GM12878 (cell line): Measurements from ENCODE around the gene PRDX1. TPM values are rescaled to one million over a fixed set of nuclear protein-coding genes. Genes with fewer than 3 reads are reported as not detected.
A peak's percentile ranks its signal among the peaks of the same experiment; 100 is the strongest.

Source experiments
- ASH2L ChIP-seq: fragments of 300-600, 200-600 bp; sonication (generic); IDR thresholded peaks from 2 replicates; pipeline ENCODE4 v1.6.1; 2017; ENCODE audit warnings: low read depth, mild to moderate bottlenecking, borderline replicate concordance
- BHLHE40 ChIP-seq, 2 experiments: fragments of 450-650 bp in 1 of 2; IDR thresholded peaks; 2 replicates each; pipeline ENCODE4 v1.6.1; 2011 to 2017; ENCODE audit warnings: low read depth in 2 of 2, borderline replicate concordance in 1 of 2, improper control_type of control experiment in 1 of 2, low read length in 1 of 2, mild to moderate bottlenecking in 1 of 2
- CBX3 ChIP-seq: fragments of 200-600 bp; sonication (generic); IDR thresholded peaks from 2 replicates; pipeline ENCODE4 v1.6.1; 2016; ENCODE audit warnings: low read depth, borderline replicate concordance
- DPF2 ChIP-seq: fragments of 450-650 bp; IDR thresholded peaks from 2 replicates; pipeline ENCODE4 v1.6.1; 2017; ENCODE audit warnings: mild to moderate bottlenecking
- EGR1 ChIP-seq, 2 experiments: IDR thresholded peaks; 1 replicate in 1 of 2; 2 replicates in 1 of 2; pipeline ENCODE4 v1.6.1; 2011 to 2012; ENCODE audit warnings: low read depth in 2 of 2, low read length in 2 of 2, borderline replicate concordance in 1 of 2, mild to moderate bottlenecking in 1 of 2, moderate library complexity in 1 of 2
- JUNB ChIP-seq: IDR thresholded peaks from 2 replicates; pipeline ENCODE4 v1.6.1; 2016; ENCODE audit warnings: antibody characterized with exemption, mild to moderate bottlenecking
- MEF2B ChIP-seq: fragments of 450-650 bp; IDR thresholded peaks from 2 replicates; pipeline ENCODE4 v1.6.1; 2018; ENCODE audit warnings: mild to moderate bottlenecking, moderate library complexity; ENCODE audit not compliant: partially characterized antibody, poor library complexity, severe bottlenecking
- MTA3 ChIP-seq: IDR thresholded peaks from 2 replicates; pipeline ENCODE4 v1.6.1; 2012; ENCODE audit warnings: low read length, inconsistent platforms, borderline replicate concordance
- NBN ChIP-seq: fragments of 450-650 bp; IDR thresholded peaks from 2 replicates; pipeline ENCODE4 v1.6.1; 2016
- NRF1 ChIP-seq: conservative IDR thresholded peaks from 2 replicates; pipeline ENCODE4 v1.6.1; 2011; ENCODE audit warnings: mild to moderate bottlenecking, low read depth, low read length, improper control_type of control experiment
- PBX3 ChIP-seq: IDR thresholded peaks from 2 replicates; pipeline ENCODE4 v1.6.1; 2011; ENCODE audit warnings: mild to moderate bottlenecking, low read depth, low read length, moderate library complexity; ENCODE audit not compliant: insufficient replicate concordance
- PML ChIP-seq: IDR thresholded peaks from 2 replicates; pipeline ENCODE4 v1.6.1; 2012; ENCODE audit warnings: low read length, inconsistent platforms
- ZSCAN29 ChIP-seq: fragments of 450-650 bp; IDR thresholded peaks from 2 replicates; pipeline ENCODE4 v1.6.1; 2017; ENCODE audit warnings: mild to moderate bottlenecking, moderate library complexity
- polyA plus RNA-seq, 11 experiments: library from polyadenylated mRNA; depleted of rRNA in 4 of 11; unstranded in 6 of 11; stranded (reverse) in 5 of 11; fragments of >200 nt; fragmentation: Nextera tagmentation in 4 of 11; fragmentation: Illumina TruSeq in 1 of 11; extraction: Ambion mirVana in 4 of 11; extraction: Trizol in 1 of 11; gene quantifications; 1 replicate in 1 of 11; 2 replicates in 10 of 11; pipeline versions ENCODE4 v1.2.1 to v1.2.3, GENCODE V29; 2011 to 2016; ENCODE audit warnings: inconsistent platforms in 2 of 11, missing spikeins in 2 of 11, low read depth in 1 of 11
- total RNA-seq, 4 experiments: library from RNA; depleted of rRNA in 3 of 4; stranded (reverse); fragments of >200 nt in 3 of 4; fragmentation: Illumina TruSeq in 1 of 4; extraction: Trizol in 1 of 4; gene quantifications; 2 replicates each; pipeline versions ENCODE4 v1.2.1 to v1.2.3, GENCODE V29; 2013 to 2021
- TF ChIP-seq, protein P1 (sequence below): fragments of 450-650 bp; IDR thresholded peaks from 2 replicates; pipeline ENCODE4 v1.6.1; 2017; ENCODE audit warnings: mild to moderate bottlenecking, low read depth, inconsistent platforms; ENCODE audit not compliant: poor library complexity, severe bottlenecking
- TF ChIP-seq, protein P2 (sequence below), 3 experiments: IDR thresholded peaks in 2 of 3; conservative IDR thresholded peaks in 1 of 3; 2 replicates each; pipeline ENCODE4 v1.5.1; 2011; ENCODE audit warnings: low read depth in 3 of 3, low read length in 3 of 3, mild to moderate bottlenecking in 3 of 3, control low read depth in 2 of 3, moderate library complexity in 2 of 3, inconsistent platforms in 1 of 3, mixed read lengths in 1 of 3; ENCODE audit not compliant: control insufficient read depth in 2 of 3, insufficient read depth in 1 of 3; ENCODE audit errors: extremely low read depth in 1 of 3
- TF ChIP-seq, protein P3 (sequence below): fragments of 450-650 bp; IDR thresholded peaks from 2 replicates; pipeline ENCODE4 v1.6.1; 2016; ENCODE audit warnings: mild to moderate bottlenecking, moderate library complexity, borderline replicate concordance

The PRDX1 gene
- total and polyA plus RNA-seq, 10 of the 15 experiments (the other 5 are each of a cell fraction or from before 2014, with no cell fraction given) = 659 to 1,775 (median 811) TPM

DNA sequence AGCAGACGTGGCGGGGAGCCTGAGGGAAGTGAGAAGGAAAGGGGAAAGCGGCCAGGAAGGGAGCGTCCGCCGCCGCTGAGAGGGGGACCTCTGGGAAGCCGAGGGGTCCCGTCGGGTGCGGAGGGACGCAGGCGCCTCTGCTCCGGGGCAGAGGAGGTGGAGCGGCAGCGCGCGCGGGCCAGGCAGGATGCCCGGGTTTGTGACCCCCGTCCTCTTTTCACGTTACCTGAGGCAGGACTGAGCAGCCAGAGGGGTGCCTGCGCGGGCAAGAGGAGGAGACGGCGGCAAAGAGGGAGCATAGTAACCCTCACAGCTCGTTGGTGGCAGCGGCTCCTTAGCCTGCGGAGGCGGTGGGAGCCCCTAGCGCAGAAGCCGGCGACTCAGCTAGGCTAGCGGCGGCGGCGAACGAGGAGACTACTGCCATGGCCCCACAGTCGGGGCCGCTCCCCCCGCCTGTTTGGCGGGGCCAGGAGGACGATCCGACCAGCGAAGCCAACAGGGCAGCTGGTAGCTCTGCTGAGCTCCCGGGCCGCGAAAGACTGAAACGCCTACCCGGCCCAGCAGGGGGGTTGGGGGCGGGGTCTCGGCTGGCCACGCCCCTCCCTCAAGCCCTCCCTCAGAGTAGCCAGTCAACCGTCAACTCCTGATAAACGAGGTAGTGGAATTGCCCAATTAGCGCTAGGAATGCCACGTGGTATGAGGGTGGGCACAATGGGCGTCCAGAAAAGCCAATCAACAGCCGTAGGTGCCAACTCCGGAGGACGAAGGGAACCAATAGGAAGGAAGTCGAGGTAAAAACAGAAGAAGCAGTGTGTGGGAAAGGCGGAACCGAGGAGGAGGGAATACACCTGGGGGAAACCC lies 30.8 kb downstream of the PRDX1 start, which contains the start of gene TESK2 (continued):
- TF ChIP-seq, protein P1, sequence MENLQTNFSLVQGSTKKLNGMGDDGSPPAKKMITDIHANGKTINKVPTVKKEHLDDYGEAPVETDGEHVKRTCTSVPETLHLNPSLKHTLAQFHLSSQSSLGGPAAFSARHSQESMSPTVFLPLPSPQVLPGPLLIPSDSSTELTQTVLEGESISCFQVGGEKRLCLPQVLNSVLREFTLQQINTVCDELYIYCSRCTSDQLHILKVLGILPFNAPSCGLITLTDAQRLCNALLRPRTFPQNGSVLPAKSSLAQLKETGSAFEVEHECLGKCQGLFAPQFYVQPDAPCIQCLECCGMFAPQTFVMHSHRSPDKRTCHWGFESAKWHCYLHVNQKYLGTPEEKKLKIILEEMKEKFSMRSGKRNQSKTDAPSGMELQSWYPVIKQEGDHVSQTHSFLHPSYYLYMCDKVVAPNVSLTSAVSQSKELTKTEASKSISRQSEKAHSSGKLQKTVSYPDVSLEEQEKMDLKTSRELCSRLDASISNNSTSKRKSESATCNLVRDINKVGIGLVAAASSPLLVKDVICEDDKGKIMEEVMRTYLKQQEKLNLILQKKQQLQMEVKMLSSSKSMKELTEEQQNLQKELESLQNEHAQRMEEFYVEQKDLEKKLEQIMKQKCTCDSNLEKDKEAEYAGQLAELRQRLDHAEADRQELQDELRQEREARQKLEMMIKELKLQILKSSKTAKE = no peak
- TF ChIP-seq NRF1 = no peak
- TF ChIP-seq MTA3 = no peak
- peak; percentile 31; the same call in 1 of the 2 replicates for TF ChIP-seq NBN
- TF ChIP-seq MEF2B = no peak
- peak; percentile 18 to 23; a peak in 1 of 4 replicates for TF ChIP-seq BHLHE40 (IDR thresholded peaks at IDR 0.05; ENCODE audit: borderline replicate concordance in 1 of 2, low read depth in 2 of 2, low read length in 1 of 2)
- peak in 1 of 2 experiments; percentile 38; a peak in 1 of 3 replicates for TF ChIP-seq EGR1 (IDR thresholded peaks at IDR 0.05; ENCODE audit: borderline replicate concordance in 1 of 2, low read depth in 2 of 2, low read length in 2 of 2)
- TF ChIP-seq CBX3 = no peak
- TF ChIP-seq ZSCAN29 = no peak
- no peak for TF ChIP-seq ASH2L
- no peak for TF ChIP-seq PML
- TF ChIP-seq, protein P2, sequence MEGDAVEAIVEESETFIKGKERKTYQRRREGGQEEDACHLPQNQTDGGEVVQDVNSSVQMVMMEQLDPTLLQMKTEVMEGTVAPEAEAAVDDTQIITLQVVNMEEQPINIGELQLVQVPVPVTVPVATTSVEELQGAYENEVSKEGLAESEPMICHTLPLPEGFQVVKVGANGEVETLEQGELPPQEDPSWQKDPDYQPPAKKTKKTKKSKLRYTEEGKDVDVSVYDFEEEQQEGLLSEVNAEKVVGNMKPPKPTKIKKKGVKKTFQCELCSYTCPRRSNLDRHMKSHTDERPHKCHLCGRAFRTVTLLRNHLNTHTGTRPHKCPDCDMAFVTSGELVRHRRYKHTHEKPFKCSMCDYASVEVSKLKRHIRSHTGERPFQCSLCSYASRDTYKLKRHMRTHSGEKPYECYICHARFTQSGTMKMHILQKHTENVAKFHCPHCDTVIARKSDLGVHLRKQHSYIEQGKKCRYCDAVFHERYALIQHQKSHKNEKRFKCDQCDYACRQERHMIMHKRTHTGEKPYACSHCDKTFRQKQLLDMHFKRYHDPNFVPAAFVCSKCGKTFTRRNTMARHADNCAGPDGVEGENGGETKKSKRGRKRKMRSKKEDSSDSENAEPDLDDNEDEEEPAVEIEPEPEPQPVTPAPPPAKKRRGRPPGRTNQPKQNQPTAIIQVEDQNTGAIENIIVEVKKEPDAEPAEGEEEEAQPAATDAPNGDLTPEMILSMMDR (IDR thresholded peaks at IDR 0.05 in 2 of 3, conservative IDR thresholded peaks at IDR 0.05 in 1 of 3; ENCODE audit: control insufficient read depth in 2 of 3, extremely low read depth in 1 of 3, insufficient read depth in 1 of 3, low read depth in 3 of 3, low read length in 3 of 3) = peak in 1 of 3 experiments; percentile 14; a peak in 1 of 6 replicates
- TF ChIP-seq DPF2 = peak; percentile 49; the same call in 1 of the 2 replicates
- TF ChIP-seq JUNB = no peak
- TF ChIP-seq, protein P3, sequence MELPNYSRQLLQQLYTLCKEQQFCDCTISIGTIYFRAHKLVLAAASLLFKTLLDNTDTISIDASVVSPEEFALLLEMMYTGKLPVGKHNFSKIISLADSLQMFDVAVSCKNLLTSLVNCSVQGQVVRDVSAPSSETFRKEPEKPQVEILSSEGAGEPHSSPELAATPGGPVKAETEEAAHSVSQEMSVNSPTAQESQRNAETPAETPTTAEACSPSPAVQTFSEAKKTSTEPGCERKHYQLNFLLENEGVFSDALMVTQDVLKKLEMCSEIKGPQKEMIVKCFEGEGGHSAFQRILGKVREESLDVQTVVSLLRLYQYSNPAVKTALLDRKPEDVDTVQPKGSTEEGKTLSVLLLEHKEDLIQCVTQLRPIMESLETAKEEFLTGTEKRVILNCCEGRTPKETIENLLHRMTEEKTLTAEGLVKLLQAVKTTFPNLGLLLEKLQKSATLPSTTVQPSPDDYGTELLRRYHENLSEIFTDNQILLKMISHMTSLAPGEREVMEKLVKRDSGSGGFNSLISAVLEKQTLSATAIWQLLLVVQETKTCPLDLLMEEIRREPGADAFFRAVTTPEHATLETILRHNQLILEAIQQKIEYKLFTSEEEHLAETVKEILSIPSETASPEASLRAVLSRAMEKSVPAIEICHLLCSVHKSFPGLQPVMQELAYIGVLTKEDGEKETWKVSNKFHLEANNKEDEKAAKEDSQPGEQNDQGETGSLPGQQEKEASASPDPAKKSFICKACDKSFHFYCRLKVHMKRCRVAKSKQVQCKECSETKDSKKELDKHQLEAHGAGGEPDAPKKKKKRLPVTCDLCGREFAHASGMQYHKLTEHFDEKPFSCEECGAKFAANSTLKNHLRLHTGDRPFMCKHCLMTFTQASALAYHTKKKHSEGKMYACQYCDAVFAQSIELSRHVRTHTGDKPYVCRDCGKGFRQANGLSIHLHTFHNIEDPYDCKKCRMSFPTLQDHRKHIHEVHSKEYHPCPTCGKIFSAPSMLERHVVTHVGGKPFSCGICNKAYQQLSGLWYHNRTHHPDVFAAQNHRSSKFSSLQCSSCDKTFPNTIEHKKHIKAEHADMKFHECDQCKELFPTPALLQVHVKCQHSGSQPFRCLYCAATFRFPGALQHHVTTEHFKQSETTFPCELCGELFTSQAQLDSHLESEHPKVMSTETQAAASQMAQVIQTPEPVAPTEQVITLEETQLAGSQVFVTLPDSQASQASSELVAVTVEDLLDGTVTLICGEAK = no peak; the same call in 1 of the 2 replicates
- TF ChIP-seq PBX3 = peak; percentile 94
